ENCODE measurements around the gene FITM1.
A peak's percentile ranks its signal among the peaks of the same experiment; 100 is the strongest.

Gene FITM1

GRCh38 chr14:24123424-24124417 is 6.7 kb upstream of the FITM1 start:
- CTCF ChIA-PET: interaction anchor here (0.6 to 1.4 kb wide), 2 partner anchors 10 to 15 kb away, joined by 3 to 4 read pairs; no protein-coding TSS in a partner anchor
- TF ChIP-seq CTCF (conservative IDR thresholded peaks at IDR 0.05; ENCODE audit: low read depth): no peak

GRCh38 chr14:24126939-24127338 is 3.5 kb upstream of the FITM1 start:
- CTCF ChIA-PET: interaction anchor here (0.6 to 1.5 kb wide), 3 partner anchors 23 to 34 kb away, joined by 3 read pairs; partner anchors contain the start of gene IRF9
- H3K27ac ChIP-seq: no peak overlapping the region
- no peak for TF ChIP-seq CTCF (conservative IDR thresholded peaks at IDR 0.05; ENCODE audit: low read depth)
- no peak for DNase-seq (ENCODE audit: low spot score)
- POLR2A ChIA-PET (ENCODE audit: low non-redundant PET): interaction anchor here (1.0 kb wide), 1 partner anchor 14 kb away, joined by 3 read pairs; no protein-coding TSS in a partner anchor

More at GRCh38 chr14:24123424-24124417, 6.7 kb upstream of the FITM1 start:
- DNase-seq (ENCODE audit: low spot score): no peak
- H3K27ac ChIP-seq: peak overlapping the region; percentile 8
- POLR2A ChIA-PET (ENCODE audit: low non-redundant PET): interaction anchor here (1.3 kb wide), 1 partner anchor 9 kb away, joined by 4 read pairs; the partner anchor contains the start of genes DCAF11 and NRL

- ChIA-PET CTCF (interaction anchor here (0.6 kb wide), 2 partner anchors 10 to 27 kb away, joined by 3 to 4 read pairs; no protein-coding TSS in a partner anchor), POLR2A (ENCODE audit: low non-redundant PET) (interaction anchor here (1.0 kb wide), 1 partner anchor 13 kb away, joined by 3 read pairs; no protein-coding TSS in a partner anchor)
- DNase-seq (ENCODE audit: low spot score): no peak
- no peak for TF ChIP-seq CTCF (conservative IDR thresholded peaks at IDR 0.05; ENCODE audit: low read depth)
- no peak overlapping the region for H3K27ac ChIP-seq
These were observed 2.8 kb upstream of the FITM1 start for GRCh38 chr14:24127673-24128072.

GRCh38 chr14:24129410-24129998 is 955 bp upstream of the FITM1 start:
- no peak overlapping the region for H3K27ac ChIP-seq
- ChIA-PET CTCF (interaction anchor here (0.7 kb wide), 2 partner anchors 20 to 22 kb away, joined by 3 to 4 read pairs; no protein-coding TSS in a partner anchor), POLR2A (ENCODE audit: low non-redundant PET) (no interaction called here)
- no peak for DNase-seq (ENCODE audit: low spot score)
- TF ChIP-seq CTCF (conservative IDR thresholded peaks at IDR 0.05; ENCODE audit: low read depth): no peak

GRCh38 chr14:24130717-24131548 is 474 bp downstream of the FITM1 start:
- POLR2A ChIA-PET (ENCODE audit: low non-redundant PET): no interaction called here
- H3K27ac ChIP-seq: no peak overlapping the region
- no peak for DNase-seq (ENCODE audit: low spot score)
- CTCF ChIA-PET: no interaction called here
- TF ChIP-seq CTCF (conservative IDR thresholded peaks at IDR 0.05; ENCODE audit: low read depth): no peak

Measured in RWPE1 (cell line).